Aorta (tissue), 5 donors: Measurements from ENCODE around the gene SLAMF1. TPM values are rescaled to one million over a fixed set of nuclear protein-coding genes. Genes with fewer than 3 reads are reported as not detected.

Experiments used
- ATAC-seq: fragments of 200-7000 bp; cut with Tn5 transposase; one replicate; pipeline ENCODE4 v1.9.1; 2022; ENCODE audit warnings: moderate library complexity; ENCODE audit not compliant: low FRiP score
- DNase-seq, 2 donors: peaks; one replicate each; pipeline ENCODE4 v3.0.0-alpha.2; 2020
- H3K27ac ChIP-seq, 2 donors: one replicate each; pipeline ENCODE4 v1.5.1; 2013; ENCODE audit warnings: low read length in 2 of 2, mild to moderate bottlenecking in 2 of 2, moderate library complexity in 2 of 2, control low read depth in 1 of 2, inconsistent platforms in 1 of 2, low read depth in 1 of 2
- H3K27me3 ChIP-seq, 2 donors: one replicate each; pipeline ENCODE4 v1.6.1; 2013; ENCODE audit warnings: control low read depth in 1 of 2, low read length in 1 of 2, mild to moderate bottlenecking in 1 of 2, moderate library complexity in 1 of 2; ENCODE audit not compliant: insufficient read depth in 2 of 2, control insufficient read depth in 1 of 2
- H3K36me3 ChIP-seq, 2 donors: one replicate each; pipeline ENCODE4 v1.6.1; 2013; ENCODE audit warnings: control low read depth in 1 of 2, low read length in 1 of 2, mild to moderate bottlenecking in 1 of 2; ENCODE audit not compliant: insufficient read depth in 2 of 2, control insufficient read depth in 1 of 2
- H3K4me1 ChIP-seq, 2 donors: one replicate each; pipeline ENCODE4 v1.6.1; 2013; ENCODE audit warnings: low read length in 2 of 2, control low read depth in 1 of 2, mild to moderate bottlenecking in 1 of 2, moderate library complexity in 1 of 2; ENCODE audit not compliant: insufficient read depth in 2 of 2, control insufficient read depth in 1 of 2
- H3K4me3 ChIP-seq, 2 donors: one replicate each; pipeline ENCODE4 v1.5.1; 2013; ENCODE audit warnings: low read length in 2 of 2, control low read depth in 1 of 2, mild to moderate bottlenecking in 1 of 2
- H3K9me3 ChIP-seq: one replicate; pipeline ENCODE4 v1.6.1; 2013; ENCODE audit warnings: mild to moderate bottlenecking, low read length; ENCODE audit not compliant: control insufficient read depth
- WGBS, 2 donors: extraction: QIAGEN DNeasy Blood & Tissue Kit; methylation state at CpG; one replicate each; pipeline ENCODE4 v1.1.7; 2013; 5-methylcytosine and 5-hydroxymethylcytosine counted together
- intact Hi-C, 2 donors: fragments of 100-400 bp; cut with DNase I; formaldehyde crosslinking; loops; one replicate each; pipeline versions ENCODE4 v1.14.2 to v1.15.0; 2022
- polyA plus RNA-seq, 2 donors: library from polyadenylated mRNA; stranded (reverse); fragments of 200-250 nt; gene quantifications; one replicate each; pipeline ENCODE4 v1.2.3, GENCODE V29; 2013
- total RNA-seq, 2 donors: library from RNA; stranded (reverse); fragmentation: NEBNext Ultra II Directional; extraction: Animal tissue kit (Norgen Biotek cat#: 25700); gene quantifications; one replicate each; pipeline ENCODE4 v1.2.1, GENCODE V29; 2021
- donor health status: healthy with polysubstance abuse.
- donor health status: Bipolar disorder and iron deficiency.
- donor health status: DM: no; HTN: no; CAD: no.
- donor health status: DM: no; HTN: no; CAD: no.
- donor health status: DM: yes; HTN: yes; CAD: no.

SLAMF1 gene
- total and polyA plus RNA-seq, 4 donors, result 1.6 to 2.4 TPM; not detected in 2

GRCh38 chr1:160614410-160614809 lies 32.4 kb downstream of the SLAMF1 start:
- Histone ChIP-seq H3K27ac (no peak overlapping the region), H3K9me3 (peaks cover 3% of the 10 kb centered on the region), H3K4me1 (no peaks in the 10 kb centered on the region), H3K4me3 (no peak overlapping the region), H3K36me3 (no peaks in the 10 kb centered on the region), H3K27me3 (no peaks in the 10 kb centered on the region)
- ATAC-seq, result no peak
- intact Hi-C loops, result no loop called here
- WGBS, 2 donors, result 82 to 87% methylated on average over 5 of the region's 5 CpGs
- no peak for DNase-seq

- intact Hi-C loops, result no loop called here
- H3K27ac ChIP-seq, result no peak overlapping the region
- no peaks in the 10 kb centered on the region for H3K4me1 ChIP-seq
- no peak for ATAC-seq
- H3K36me3 ChIP-seq, result no peaks in the 10 kb centered on the region
- 56 to 59% methylated on average over 6 of the region's 6 CpGs for WGBS, 2 donors
- peaks cover 2% of the 10 kb centered on the region for H3K9me3 ChIP-seq
- no peaks in the 10 kb centered on the region for H3K27me3 ChIP-seq
- H3K4me3 ChIP-seq, result no peak overlapping the region
- no peak for DNase-seq
Measured at GRCh38 chr1:160612613-160613218, 34.1 kb downstream of the SLAMF1 start.

GRCh38 chr1:160610569-160611242 lies 36.1 kb downstream of the SLAMF1 start:
- Histone ChIP-seq H3K27ac (no peak overlapping the region), H3K36me3 (no peaks in the 10 kb centered on the region), H3K9me3 (peaks cover 2% of the 10 kb centered on the region), H3K4me3 (no peak overlapping the region), H3K27me3 (no peaks in the 10 kb centered on the region), H3K4me1 (no peaks in the 10 kb centered on the region)
- intact Hi-C loops, result no loop called here
- DNase-seq, result no peak
- 0 to 2% methylated on average over 1 of the region's 1 CpG for WGBS, 2 donors
- ATAC-seq, result no peak

GRCh38 chr1:160608941-160609340 lies 37.9 kb downstream of the SLAMF1 start:
- ATAC-seq, result no peak
- Histone ChIP-seq H3K36me3 (no peaks in the 10 kb centered on the region), H3K4me3 (no peak overlapping the region), H3K27ac (no peak overlapping the region), H3K4me1 (no peaks in the 10 kb centered on the region), H3K9me3 (peaks cover 4% of the 10 kb centered on the region), H3K27me3 (no peaks in the 10 kb centered on the region)
- intact Hi-C loops, result no loop called here
- no peak for DNase-seq

GRCh38 chr1:160608514-160608913 lies 38.3 kb downstream of the SLAMF1 start:
- DNase-seq, result no peak
- Histone ChIP-seq H3K4me3 (no peak overlapping the region), H3K27me3 (no peaks in the 10 kb centered on the region), H3K36me3 (no peaks in the 10 kb centered on the region), H3K9me3 (peaks cover 4% of the 10 kb centered on the region), H3K27ac (no peak overlapping the region), H3K4me1 (no peaks in the 10 kb centered on the region)
- intact Hi-C loops, result no loop called here
- ATAC-seq, result no peak
- WGBS, 2 donors, result 42 to 48% methylated on average over 2 of the region's 2 CpGs

- H3K36me3 ChIP-seq, result no peaks in the 10 kb centered on the region
- no peaks in the 10 kb centered on the region for H3K4me1 ChIP-seq
- no peak for DNase-seq
- H3K27me3 ChIP-seq, result no peaks in the 10 kb centered on the region
- intact Hi-C loops, result no loop called here
- no peak for ATAC-seq
- H3K9me3 ChIP-seq, result peaks cover 4% of the 10 kb centered on the region
- H3K4me3 ChIP-seq, result no peak overlapping the region
- WGBS, 2 donors, result 63 to 67% methylated on average over 6 of the region's 6 CpGs
- no peak overlapping the region for H3K27ac ChIP-seq
Measured at GRCh38 chr1:160608057-160608456, 38.8 kb downstream of the SLAMF1 start.

GRCh38 chr1:160607672-160608032 lies 39.2 kb downstream of the SLAMF1 start:
- intact Hi-C loops, result no loop called here
- no peak overlapping the region for H3K27ac ChIP-seq
- H3K36me3 ChIP-seq, result no peaks in the 10 kb centered on the region
- DNase-seq (no peak), ATAC-seq (no peak)
- H3K4me3 ChIP-seq, result no peak overlapping the region
- no peaks in the 10 kb centered on the region for H3K27me3 ChIP-seq
- WGBS, 2 donors, result 55 to 72% methylated on average over 1 of the region's 1 CpG
- peaks cover 3% of the 10 kb centered on the region for H3K9me3 ChIP-seq
- no peaks in the 10 kb centered on the region for H3K4me1 ChIP-seq

GRCh38 chr1:160607011-160607671 lies 39.7 kb downstream of the SLAMF1 start:
- Histone ChIP-seq H3K27ac (no peak overlapping the region), H3K4me1 (no peaks in the 10 kb centered on the region), H3K27me3 (no peaks in the 10 kb centered on the region), H3K36me3 (no peaks in the 10 kb centered on the region), H3K9me3 (peaks cover 3% of the 10 kb centered on the region), H3K4me3 (no peak overlapping the region)
- ATAC-seq (peak; percentile 78), DNase-seq (no peak)
- 32 to 34% methylated on average over 3 of the region's 3 CpGs for whole genome bisulfite sequencing, 2 donors
- intact Hi-C loops, result no loop called here

GRCh38 chr1:160606611-160607010 lies 40.2 kb downstream of the SLAMF1 start:
- WGBS, 2 donors, result 52 to 61% methylated on average over 1 of the region's 1 CpG
- Histone ChIP-seq H3K4me1 (no peaks in the 10 kb centered on the region), H3K27ac (no peak overlapping the region), H3K9me3 (peaks cover 3% of the 10 kb centered on the region), H3K4me3 (no peak overlapping the region), H3K27me3 (no peaks in the 10 kb centered on the region), H3K36me3 (no peaks in the 10 kb centered on the region)
- no peak for ATAC-seq
- no peak for DNase-seq
- intact Hi-C loops, result no loop called here
